NOMO-1 treated with dmso at 0.1 percent for 144 hours (cell line): ENCODE data around the gene PPEF1.
"Not testable (repeated sequence)": the region's sequence is repeated elsewhere in the genome, so short reads cannot be mapped to it uniquely, and the experiment has no call there.

ENCODE experiments used
- DNase-seq: peaks from one replicate; lab custom pipeline; 2025; ENCODE audit not compliant: unreplicated experiment; lab: John Stamatoyannopoulos, UW

PPEF1 gene

DNA sequence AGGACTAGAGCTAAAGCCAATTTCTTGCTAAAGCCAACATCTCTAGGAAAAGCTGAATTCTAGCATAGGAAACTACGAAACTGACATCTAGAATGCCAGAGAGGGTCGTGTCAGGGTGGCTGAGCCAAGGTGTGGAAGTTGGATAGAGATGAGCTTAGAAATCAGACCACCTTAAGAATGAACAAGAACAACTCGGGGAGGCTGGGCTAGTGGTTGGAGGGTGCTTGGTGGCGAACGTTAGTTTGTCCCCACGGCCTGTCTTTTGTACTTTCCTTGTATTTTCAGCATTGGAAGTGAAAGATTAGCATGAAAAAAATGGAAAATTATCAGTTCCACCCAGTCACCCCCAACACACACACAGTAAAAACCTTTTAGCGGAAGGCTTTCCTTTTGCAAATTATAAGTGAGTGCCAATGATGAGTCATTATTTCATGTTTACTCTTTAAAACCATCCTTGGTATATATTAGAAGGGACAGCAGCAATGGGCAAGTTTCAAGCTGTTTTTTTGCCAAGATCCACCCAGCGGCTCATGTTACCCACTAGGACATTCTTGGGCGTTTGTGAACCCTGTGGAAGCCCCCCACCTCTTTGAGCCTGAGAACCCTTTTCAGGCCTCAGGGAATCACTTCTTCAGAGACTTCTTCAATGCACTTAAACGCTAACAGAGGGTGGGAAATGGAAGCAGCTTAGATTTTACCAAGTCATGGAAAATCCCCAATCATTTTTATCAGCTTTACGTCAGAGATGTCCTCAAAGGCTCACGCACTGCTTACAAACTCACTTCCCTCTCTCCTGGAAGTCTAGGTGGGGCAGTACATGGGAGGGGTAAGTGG is 4.9 kb upstream of the PPEF1 start:
- DNase-seq, result no peak

DNA sequence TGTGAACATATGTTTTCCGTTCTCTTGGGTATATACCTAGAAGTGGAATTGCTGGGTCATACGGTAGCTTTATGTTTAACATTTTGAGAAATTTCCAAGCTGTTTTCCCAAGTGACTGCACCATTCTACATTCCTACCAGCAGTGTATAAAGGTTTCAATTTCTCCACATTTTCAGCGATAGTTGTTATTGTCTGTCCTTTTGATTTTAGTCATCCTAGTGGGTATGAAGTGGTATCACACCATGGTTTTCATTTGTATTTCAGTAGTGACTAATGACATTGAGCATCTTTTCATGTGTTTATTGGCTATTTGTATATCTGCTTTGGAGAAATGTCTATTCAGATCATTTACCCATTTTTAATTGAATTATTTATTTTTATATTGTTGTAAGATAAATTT is 2.4 kb downstream of the PPEF1 start:
- no peak for DNase-seq

GRCh38 chrX:18714910-18715309 is 7.5 kb downstream of the PPEF1 start:
- DNase-seq, result no peak

DNA sequence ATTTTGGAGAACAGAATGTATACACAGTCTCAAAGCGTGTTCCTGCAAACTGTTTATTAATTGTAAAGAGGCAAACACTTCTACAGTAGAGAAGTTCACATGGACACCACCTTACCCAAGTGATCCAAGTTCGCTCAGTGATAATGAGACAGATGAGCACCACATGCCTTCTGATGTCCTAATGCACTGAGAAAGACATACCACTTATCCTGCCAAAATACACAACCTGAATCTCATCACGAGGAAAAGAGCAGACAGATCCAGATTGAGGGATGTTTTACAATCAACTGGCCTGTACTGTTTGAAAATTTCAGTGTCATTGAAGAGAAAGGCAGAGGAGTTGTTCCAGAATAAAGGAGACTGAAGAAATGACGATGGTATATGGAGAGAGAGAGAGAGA is 12.4 kb downstream of the PPEF1 start:
- no peak for DNase-seq

- DNase-seq, result no peak
Observed at GRCh38 chrX:18721683-18722499, 14.4 kb downstream of the PPEF1 start.

DNA sequence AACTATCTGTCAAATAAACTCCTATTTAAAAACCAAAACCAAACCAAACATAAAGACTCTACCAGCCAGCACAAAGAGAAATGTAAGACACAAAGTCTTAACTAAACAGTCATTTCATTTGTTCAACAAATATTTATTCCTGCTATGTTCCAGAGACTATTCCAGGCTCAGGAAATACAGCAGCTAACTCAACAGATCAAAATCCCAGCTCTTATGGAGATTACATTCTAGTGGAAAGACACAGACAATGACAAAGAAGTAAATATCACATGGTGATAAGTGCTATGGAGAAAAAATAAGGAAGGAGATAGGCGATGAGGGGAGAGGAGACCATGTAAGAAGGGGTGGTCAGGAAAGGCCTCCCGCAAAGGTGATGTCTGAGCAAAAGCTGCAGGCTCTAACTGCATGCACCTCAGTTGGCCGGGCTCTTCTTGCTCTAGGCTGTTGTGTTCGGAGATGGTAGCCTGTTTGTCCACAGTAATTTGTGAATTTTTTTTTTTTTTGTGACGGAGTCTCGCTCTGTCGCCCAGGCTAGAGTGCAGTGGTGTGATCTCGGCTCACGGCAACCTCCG is 15.1 kb downstream of the PPEF1 start:
- no peak for DNase-seq

- DNase-seq, result no peak
Observed at GRCh38 chrX:18725310-18725943, 18.0 kb downstream of the PPEF1 start.

DNA sequence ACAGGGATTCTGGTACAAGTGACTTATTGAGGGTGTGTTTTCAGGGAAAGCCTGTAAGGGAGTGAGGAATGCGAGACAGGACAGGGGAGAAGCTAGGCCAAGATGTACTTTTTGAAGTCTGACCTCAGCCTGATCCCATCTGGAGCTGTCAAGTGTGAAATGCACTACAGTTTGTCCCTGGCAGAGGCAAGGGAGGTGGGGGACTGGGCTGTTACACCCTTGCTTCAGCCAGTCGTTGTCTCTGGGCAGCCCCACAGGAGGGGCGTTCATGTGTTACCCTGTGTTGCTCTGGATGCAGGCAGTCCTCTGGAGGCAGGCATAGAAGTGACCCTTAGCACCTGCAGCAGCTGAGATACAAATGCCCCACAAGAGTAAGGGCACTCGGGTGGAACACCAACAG is 25.8 kb downstream of the PPEF1 start:
- no peak for DNase-seq

DNA sequence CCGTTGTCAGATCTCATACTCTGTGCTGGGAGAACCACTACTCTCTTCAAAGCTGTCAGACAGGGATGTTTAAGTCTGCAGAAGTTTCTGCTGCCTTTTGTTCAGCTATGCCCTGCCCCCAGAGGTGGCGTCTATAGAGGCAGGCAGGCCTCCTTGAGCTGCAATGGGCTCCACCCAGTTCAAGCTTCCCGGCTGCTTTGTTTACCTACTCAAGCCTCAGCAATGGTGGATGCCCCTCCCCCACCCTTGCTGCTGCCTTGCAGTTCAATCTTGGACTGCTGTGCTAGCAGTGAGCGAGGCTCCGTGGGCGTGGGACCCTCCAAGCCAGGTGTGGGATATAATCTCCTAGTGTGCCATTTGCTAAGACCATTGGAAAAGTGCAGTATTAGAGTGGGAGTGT is 32.2 kb downstream of the PPEF1 start:
- DNase-seq, result not testable (repeated sequence)

DNA sequence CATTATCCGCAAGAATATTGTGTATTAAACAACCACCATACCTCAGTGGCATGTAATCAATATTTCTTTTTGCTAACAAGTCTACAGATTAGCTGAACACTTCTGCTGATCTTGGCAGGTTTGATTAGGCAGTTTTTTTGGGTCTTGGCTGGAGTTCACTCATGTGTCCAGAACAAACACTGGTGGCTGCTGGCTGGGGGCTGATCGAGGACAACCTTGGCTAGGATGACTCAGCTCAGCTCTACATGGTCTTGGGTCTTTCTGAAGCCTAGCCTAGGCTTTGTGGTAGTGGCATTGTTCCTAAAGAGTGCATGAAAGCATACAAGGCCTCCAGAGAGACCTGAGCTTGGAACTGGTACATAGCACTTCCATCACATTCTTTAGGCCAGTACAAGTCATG is 41.1 kb downstream of the PPEF1 start:
- no peak for DNase-seq

GRCh38 chrX:18753631-18754030 is 46.2 kb downstream of the PPEF1 start:
- no peak for DNase-seq

DNA sequence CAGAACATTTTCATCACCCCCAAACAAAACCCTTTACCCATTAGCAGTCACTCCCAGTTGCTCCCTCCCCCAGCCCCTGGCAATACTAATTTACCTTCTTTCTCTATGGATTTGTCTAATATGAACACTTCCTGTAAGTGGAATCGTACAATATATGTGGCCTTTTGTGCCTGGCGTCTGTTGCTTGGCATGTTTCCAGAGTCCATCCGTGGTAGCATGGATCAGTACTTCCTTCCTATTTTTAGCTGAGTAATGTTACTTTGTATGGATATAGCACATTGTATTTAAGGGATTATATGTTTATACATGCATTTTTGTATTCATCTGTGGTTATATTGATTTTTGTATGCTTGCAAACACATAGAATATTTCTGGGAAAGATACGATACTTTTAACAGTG is 48.2 kb downstream of the PPEF1 start:
- no peak for DNase-seq

DNA sequence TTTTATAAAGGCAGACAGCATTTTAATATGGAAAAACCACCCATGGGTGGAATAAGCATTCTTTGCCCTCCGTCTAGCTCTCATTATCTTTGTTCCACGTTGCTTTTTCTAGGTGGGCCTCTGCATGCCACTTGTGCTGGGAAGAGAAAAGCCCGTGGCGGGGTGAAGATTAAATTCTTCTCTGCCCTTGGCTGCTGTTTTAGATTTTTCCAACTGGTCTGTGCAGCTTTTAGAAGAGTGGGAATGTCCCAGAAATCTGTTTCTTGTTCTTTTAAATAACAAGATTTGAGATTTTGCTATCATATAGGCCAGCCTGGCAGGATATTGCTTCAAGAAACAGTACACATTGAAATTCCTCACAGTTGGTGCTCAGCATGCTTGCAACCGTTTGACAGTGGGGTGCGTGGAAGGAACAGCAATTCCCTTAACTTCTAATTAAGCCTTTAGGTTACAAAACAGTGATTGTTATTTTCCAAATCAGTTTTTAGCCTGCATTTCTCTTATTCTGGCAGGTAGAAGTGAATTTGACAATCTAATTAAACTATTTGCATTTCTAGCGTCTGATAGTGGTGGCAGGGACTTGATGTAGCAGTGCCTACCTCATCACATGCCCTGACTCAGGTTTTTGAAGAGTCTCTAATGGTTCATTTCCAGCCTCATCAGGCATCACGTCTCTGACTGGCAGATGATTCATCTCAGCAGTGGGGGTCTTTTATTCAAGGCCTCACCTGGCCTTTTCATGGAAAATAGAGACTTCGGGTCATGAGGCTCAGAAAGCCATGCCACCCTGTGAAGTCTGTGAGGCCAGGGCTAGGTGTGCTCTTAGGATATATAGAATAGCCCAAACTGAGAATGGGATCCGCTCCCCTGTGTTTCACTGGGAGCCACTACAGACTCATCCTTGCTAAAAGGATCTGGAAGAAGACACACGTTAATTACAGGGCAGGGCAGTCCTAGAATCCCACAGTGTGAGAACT is 50.8 kb downstream of the PPEF1 start:
- DNase-seq, result no peak

DNA sequence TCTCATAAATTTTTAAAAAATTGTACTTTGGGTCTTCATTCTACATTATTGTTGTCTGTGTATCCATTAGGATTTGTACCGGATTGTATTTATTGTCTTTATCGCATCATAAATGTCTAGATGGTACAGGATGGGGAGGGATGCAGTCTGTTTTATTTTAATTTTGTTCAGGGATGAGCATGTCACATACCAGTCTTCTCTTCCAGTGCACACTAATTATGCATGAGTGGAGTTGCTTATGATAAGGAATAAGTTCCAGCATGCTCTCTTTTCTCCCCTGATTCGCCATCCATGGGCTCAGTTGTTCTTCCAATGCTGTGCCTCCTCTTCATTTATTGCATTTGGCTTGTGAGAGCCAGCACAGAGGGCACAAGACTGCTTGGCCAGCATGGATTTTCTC is 54.3 kb downstream of the PPEF1 start:
- DNase-seq, result no peak

- DNase-seq, result not testable (repeated sequence)
Observed at GRCh38 chrX:18763106-18763505, 55.7 kb downstream of the PPEF1 start.

GRCh38 chrX:18769364-18769763 is 61.9 kb downstream of the PPEF1 start:
- no peak for DNase-seq

- DNase-seq, result no peak
Observed at GRCh38 chrX:18769812-18770573, 62.5 kb downstream of the PPEF1 start.

- no peak for DNase-seq
Observed at GRCh38 chrX:18789916-18790315, 82.5 kb downstream of the PPEF1 start.

- DNase-seq, result no peak
Observed at GRCh38 chrX:18792828-18793227, 85.4 kb downstream of the PPEF1 start.
